Activated CD4-positive, alpha-beta T cell treated with anti-CD3 and anti-CD28 coated beads for 36 hours (primary cell): Measurements from ENCODE around the gene BATF3. TPM values are rescaled to one million over a fixed set of nuclear protein-coding genes. Genes with fewer than 3 reads are reported as not detected.

Source experiments
- ATAC-seq: fragments of 200-7000 bp; cut with Tn5 transposase; one replicate; pipeline ENCODE4 v1.10.0; 2021; ENCODE audit warnings: mild to moderate bottlenecking, moderate library complexity
- CTCF ChIA-PET: fragments of 350-600 bp; sonication (Branson Sonifier 250); formaldehyde crosslinking; loops from one replicate; lab custom pipeline; 2021; ENCODE audit warnings: antibody characterized with exemption; lab: Charles Lee
- POLR2A ChIA-PET: fragments of 350-600 bp; sonication (Branson Sonifier 250); formaldehyde crosslinking; loops from one replicate; lab custom pipeline; 2021; ENCODE audit warnings: antibody characterized with exemption, inconsistent platforms; lab: Charles Lee
- DNase-seq: peaks from one replicate; pipeline ENCODE4 v3.0.0-alpha.2; 2020
- H3K27ac Mint-ChIP-seq: one replicate; pipeline ENCODE4 v1.8.0; 2021; ENCODE audit warnings: mixed read lengths
- H3K27me3 Mint-ChIP-seq: one replicate; pipeline ENCODE4 v1.8.0; 2021; ENCODE audit warnings: mixed read lengths
- H3K36me3 Mint-ChIP-seq: one replicate; pipeline ENCODE4 v1.8.0; 2021; ENCODE audit warnings: low read depth, mixed read lengths
- H3K4me1 Mint-ChIP-seq: one replicate; pipeline ENCODE4 v1.8.0; 2021; ENCODE audit warnings: mixed read lengths
- H3K4me3 Mint-ChIP-seq: one replicate; pipeline ENCODE4 v1.8.0; 2021; ENCODE audit warnings: mild to moderate bottlenecking, moderate library complexity, mixed read lengths
- H3K9me3 Mint-ChIP-seq: one replicate; pipeline ENCODE4 v1.8.0; 2021; ENCODE audit warnings: low read depth, mixed read lengths
- intact Hi-C, 2 experiments: fragments of 100-400 bp; cut with DNase I in 1 of 2; cut with micrococcal nuclease in 1 of 2; formaldehyde crosslinking; loops; one replicate each; pipeline versions ENCODE4 v1.14.2 to v1.15.1; 2022 to 2024; cut with DNase I, micrococcal nuclease
- total RNA-seq, 2 experiments: library from RNA; stranded (reverse); gene quantifications; one replicate each; pipeline ENCODE4 v1.2.3, GENCODE V29; 2021

BATF3 gene
- total RNA-seq, 2 experiments from 2014 or later = 129 to 149 TPM

DNA sequence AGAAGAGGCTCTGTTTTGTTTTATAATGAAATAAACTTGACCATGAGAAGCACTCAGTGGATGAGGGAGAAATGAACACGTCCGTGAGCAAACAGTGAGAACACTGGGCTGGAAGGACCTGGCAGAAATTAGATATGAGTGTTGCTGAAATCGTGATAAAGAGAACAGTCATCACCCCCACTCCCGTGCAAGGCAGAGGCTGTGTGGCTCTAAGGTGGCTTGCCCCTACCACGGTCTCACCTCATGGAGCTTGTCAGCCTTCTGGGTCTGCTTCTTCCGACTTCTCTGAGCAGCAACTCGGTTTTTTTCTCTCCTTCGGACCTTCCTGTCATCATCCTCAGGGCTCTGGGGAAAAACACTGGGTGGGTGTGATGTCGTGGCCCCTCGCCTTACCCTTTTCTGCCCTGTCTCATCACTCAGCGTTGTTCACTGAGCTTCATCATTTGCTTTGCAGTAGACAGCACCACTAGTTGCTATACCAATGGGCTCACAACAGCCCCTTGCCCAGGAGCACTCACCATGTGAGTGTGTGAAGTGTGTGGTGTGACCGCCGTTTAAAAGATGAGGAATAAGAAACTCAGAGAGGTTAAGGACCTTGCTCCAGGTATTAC, 2.8 kb downstream of the BATF3 start:
- peak overlapping the region; percentile 87 for H3K27ac Mint-ChIP-seq
- H3K9me3 Mint-ChIP-seq = no peaks in the 10 kb centered on the region
- ATAC-seq (no peak), DNase-seq (no peak)
- intact Hi-C loops = loop anchor here in 1 of 2 experiments (10.0 kb wide), 1 partner anchor 298 kb away; no protein-coding TSS in a partner anchor
- H3K27me3 Mint-ChIP-seq = peaks cover 5% of the 10 kb centered on the region
- ChIA-PET CTCF (interaction anchor here (0.9 to 3.0 kb wide), 7 partner anchors 17 to 240 kb away, joined by 3 to 11 read pairs (median 6); no protein-coding TSS in a partner anchor), POLR2A (interaction anchor here (0.5 to 0.7 kb wide), 4 partner anchors 19 to 761 kb away, joined by 3 to 4 read pairs (median 3); no protein-coding TSS in a partner anchor)
- peak overlapping the region; percentile 77 for H3K4me3 Mint-ChIP-seq
- peaks cover 51% of the 10 kb centered on the region for H3K36me3 Mint-ChIP-seq
- H3K4me1 Mint-ChIP-seq = peaks cover 45% of the 10 kb centered on the region

DNA sequence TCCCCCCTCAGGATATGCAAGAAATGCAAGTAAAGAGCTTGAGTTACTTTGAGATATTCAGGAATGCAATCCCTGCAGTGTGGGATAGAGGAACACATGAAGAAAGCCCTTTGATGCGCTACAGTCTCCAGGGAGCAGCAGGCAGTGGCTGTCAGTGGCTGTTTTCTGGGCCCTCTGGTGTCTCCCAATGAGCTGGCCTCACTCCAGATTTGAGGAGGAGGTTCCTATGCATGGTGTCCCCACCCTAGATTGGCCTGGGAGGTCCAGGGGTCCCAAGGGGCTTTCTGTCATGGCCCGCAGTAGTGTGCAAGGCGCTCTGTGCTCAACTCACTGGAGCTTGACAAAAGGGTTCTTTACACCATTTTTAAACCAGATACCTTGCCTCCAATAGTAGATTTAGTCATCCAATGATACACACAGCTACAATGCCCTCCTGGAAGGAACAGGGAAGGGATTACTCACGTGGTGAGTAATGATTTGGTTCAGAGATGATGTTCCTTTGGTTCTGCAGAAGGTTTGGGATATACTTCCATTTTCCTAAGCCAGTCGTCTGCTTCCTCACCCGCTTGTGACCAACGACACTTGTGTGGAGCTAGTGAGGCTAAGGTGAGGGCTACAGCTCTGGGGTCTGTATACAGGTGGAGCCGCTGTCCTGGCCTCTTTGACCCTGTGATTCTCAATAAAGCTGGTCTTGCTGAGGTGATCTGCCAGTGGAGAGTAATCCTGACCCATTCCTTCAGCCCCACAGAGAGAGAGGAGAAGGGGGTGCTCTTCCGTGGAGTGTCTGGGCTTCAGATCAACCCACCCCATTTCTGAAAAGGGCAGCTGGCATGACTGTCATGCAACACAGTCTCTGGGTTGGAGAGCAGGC, 6.6 kb downstream of the BATF3 start:
- peaks cover 36% of the 10 kb centered on the region for H3K4me1 Mint-ChIP-seq
- H3K4me3 Mint-ChIP-seq = no peak overlapping the region
- H3K27ac Mint-ChIP-seq = peak overlapping the region; percentile 10
- peaks cover 58% of the 10 kb centered on the region for H3K36me3 Mint-ChIP-seq
- intact Hi-C loops = loop anchor here in 1 of 2 experiments (10.0 kb wide), 1 partner anchor 302 kb away; no protein-coding TSS in a partner anchor
- ChIA-PET CTCF (interaction anchor here (0.7 to 1.8 kb wide), 7 partner anchors 9 to 236 kb away, joined by 3 to 4 read pairs (median 4); no protein-coding TSS in a partner anchor), POLR2A (interaction anchor here (0.6 to 0.8 kb wide), 3 partner anchors 14 to 76 kb away, joined by 3 to 5 read pairs (median 3); no protein-coding TSS in a partner anchor)
- ATAC-seq = no peak
- no peaks in the 10 kb centered on the region for H3K9me3 Mint-ChIP-seq
- H3K27me3 Mint-ChIP-seq = no peaks in the 10 kb centered on the region
- DNase-seq = no peak

DNA sequence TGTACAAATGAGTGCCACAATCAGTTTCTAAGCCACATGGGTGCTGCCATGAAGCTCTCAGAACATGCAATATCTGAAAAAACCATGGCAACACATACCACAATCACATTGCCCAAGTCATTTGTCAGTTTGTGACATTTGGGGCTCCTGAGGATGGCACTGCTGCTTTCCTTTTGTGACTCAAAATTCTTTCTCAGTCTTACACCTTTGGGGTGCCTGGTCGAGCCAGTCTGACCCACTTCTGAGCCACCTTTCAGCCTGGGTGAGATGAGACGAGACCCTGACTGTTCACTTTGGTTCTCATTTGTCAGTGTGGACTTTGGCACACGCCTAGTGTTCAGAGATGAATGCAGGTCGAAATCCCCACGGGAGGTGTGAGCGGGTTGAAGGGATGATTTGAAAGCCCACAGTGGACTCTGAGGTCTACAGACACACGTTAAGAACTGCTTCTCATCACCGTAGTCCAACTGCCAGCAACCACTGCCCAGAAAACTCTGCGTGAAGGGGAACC, 8.0 kb downstream of the BATF3 start:
- Mint-ChIP-seq H3K27me3 (no peaks in the 10 kb centered on the region), H3K36me3 (peaks cover 56% of the 10 kb centered on the region), H3K4me1 (peaks cover 24% of the 10 kb centered on the region), H3K4me3 (no peak overlapping the region), H3K27ac (peak overlapping the region; percentile 60), H3K9me3 (no peaks in the 10 kb centered on the region)
- DNase-seq (peak; percentile 68), ATAC-seq (peak; percentile 87)
- CTCF ChIA-PET = interaction anchor here (0.9 to 1.8 kb wide), 2 partner anchors 23 to 26 kb away, joined by 3 to 4 read pairs; no protein-coding TSS in a partner anchor
- intact Hi-C loops = loop anchor here (1.0 to 10.0 kb wide), 3 partner anchors 8 to 303 kb away; no protein-coding TSS in a partner anchor
- POLR2A ChIA-PET = interaction anchor here (0.9 kb wide), 1 partner anchor 13 kb away, joined by 4 read pairs; no protein-coding TSS in a partner anchor

DNA sequence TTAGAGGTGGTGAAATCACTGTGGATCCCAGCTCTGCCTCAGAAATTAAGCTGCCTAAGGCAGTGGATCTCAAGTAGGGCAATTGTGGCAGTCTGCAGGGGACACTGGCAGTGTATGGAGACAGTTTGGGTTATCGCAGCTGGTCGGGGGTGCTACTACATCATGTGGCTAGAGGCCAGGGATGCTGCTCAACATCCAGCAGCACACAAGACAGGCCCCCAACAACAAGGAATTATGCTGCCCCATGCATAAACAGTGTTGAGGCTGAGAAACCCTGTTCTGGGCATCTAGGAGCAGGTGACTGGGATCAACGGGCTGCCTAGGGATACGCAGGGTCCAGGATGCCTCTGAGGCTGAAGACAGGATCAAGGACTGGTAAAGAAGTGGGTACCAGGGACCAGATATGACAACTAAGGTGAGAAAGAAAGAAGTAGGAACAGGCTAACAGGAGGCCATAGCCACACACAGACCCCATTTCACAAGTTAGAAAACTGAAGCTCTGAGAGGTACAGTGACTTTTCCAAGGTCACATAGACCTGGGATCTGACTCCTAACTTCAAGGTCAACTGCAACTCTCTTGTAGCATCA, 8.7 kb downstream of the BATF3 start:
- intact Hi-C loops = loop anchor here (1.0 to 10.0 kb wide), 3 partner anchors 8 to 304 kb away; no protein-coding TSS in a partner anchor
- ChIA-PET POLR2A (interaction anchor here (0.9 kb wide), 1 partner anchor 12 kb away, joined by 4 read pairs; no protein-coding TSS in a partner anchor), CTCF (interaction anchor here (0.5 to 0.9 kb wide), 2 partner anchors 26 to 272 kb away, joined by 3 read pairs; no protein-coding TSS in a partner anchor)
- Mint-ChIP-seq H3K4me1 (peaks cover 18% of the 10 kb centered on the region), H3K27ac (no peak overlapping the region), H3K9me3 (no peaks in the 10 kb centered on the region), H3K4me3 (no peak overlapping the region), H3K27me3 (no peaks in the 10 kb centered on the region), H3K36me3 (peaks cover 54% of the 10 kb centered on the region)
- ATAC-seq (no peak), DNase-seq (no peak)

DNA sequence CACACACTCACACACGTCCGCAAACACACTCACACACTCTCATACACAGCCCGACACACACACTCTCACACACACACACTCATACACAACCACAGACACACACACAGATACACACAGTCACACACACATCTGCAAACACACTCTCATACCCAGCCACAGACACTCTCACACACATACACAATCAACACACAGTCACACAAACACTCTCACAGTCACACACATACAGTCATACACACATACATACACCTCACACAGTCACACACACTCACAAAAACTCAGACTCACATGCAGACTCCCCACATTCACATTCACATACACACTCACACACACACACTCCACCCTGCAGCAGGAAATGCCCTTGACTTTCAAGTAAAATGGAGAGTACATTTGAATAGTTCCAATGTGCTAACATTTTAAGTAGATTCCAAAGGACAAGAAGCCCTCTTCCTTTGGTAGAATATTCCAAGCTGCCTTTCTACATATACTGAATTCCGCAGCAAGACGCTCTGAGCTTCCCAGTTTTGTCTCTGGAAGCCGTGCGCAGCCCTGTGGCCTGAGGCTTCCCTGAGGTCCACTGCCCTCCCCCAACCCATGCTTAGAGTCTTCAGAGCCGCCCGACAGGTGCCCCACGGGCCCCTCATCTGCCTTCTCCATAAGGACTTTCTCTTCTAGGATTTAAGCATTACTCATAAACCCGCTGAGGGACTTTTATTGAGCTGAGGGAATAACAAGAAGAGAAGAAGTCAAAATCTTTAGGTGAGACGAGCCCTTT, 9.7 kb downstream of the BATF3 start:
- Mint-ChIP-seq H3K4me1 (peaks cover 18% of the 10 kb centered on the region), H3K36me3 (peaks cover 54% of the 10 kb centered on the region), H3K4me3 (no peak overlapping the region), H3K9me3 (no peaks in the 10 kb centered on the region), H3K27ac (no peak overlapping the region), H3K27me3 (no peaks in the 10 kb centered on the region)
- DNase-seq (no peak), ATAC-seq (no peak)
- CTCF ChIA-PET = no interaction called here
- POLR2A ChIA-PET = interaction anchor here (0.5 kb wide), 1 partner anchor 75 kb away, joined by 4 read pairs; no protein-coding TSS in a partner anchor
- intact Hi-C loops = loop anchor here in 1 of 2 experiments (10.0 kb wide), 1 partner anchor 305 kb away; no protein-coding TSS in a partner anchor

DNA sequence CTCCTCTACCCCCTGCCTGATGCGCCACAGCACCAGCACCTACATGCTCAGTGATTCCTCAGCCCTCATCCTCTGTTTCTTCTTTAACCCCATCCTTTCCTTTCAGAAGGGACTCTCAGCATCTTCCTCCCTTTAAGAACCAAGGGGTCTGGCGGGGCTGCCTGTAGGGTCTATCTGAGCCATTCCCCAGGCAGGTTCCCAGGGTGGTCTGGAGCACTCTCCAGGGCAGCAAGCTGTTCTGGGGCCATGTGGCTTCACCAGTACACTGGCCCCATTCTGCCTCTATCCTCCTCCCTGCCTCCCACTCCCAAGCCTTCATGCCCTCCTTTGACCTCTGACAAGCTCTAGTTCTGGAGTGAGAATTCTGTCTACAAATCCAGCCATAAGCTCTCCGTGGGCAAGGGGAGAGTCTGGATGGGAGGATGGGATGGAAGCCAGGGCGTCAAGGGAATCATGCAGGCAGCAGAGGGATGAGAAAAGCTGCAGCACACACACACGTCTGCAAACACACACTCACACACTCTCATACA, 10.4 kb downstream of the BATF3 start:
- Mint-ChIP-seq H3K4me3 (no peak overlapping the region), H3K4me1 (peaks cover 18% of the 10 kb centered on the region), H3K27ac (no peak overlapping the region), H3K27me3 (no peaks in the 10 kb centered on the region), H3K9me3 (no peaks in the 10 kb centered on the region), H3K36me3 (peaks cover 50% of the 10 kb centered on the region)
- no peak for ATAC-seq
- ChIA-PET CTCF (interaction anchor here (1.1 to 1.3 kb wide), 2 partner anchors 14 to 72 kb away, joined by 3 read pairs; no protein-coding TSS in a partner anchor), POLR2A (interaction anchor here (1.0 kb wide), 1 partner anchor 81 kb away, joined by 4 read pairs; the partner anchor contains the start of gene ATF3)
- DNase-seq = no peak
- intact Hi-C loops = no loop called here

DNA sequence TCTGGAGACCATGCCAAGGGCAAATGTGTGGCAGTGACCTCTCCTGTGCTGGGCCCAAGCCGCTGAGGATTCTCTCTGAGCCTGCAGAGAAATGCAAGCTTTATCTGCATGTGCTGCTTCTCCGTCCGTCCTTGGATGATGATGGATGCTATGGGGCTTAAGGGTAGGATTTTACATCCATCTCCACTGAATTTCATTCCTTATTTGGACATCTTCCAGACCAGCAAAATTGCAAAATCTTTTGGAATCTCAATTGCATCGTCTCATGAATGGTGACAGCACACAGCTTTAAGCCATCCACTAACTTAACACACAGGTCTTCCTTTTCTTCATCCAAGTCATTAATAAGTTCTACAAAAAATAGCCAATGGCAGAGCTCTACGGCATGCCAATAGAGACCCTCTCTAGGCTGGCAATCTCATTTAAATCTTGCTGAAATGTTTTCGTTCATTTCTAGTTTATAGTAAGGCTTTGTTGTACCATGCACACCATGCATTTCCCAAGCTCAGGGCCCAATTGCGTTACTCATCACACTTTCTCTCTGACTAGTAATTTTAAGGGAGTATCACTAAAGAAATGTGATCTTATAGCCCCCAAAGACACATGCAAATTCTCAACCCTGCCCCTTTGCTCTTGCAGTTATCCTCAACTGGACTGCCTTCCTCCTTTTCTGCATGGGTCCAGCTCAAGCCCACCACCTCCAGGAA, 11.1 kb downstream of the BATF3 start:
- intact Hi-C loops = no loop called here
- DNase-seq (no peak), ATAC-seq (no peak)
- Mint-ChIP-seq H3K9me3 (no peaks in the 10 kb centered on the region), H3K36me3 (peaks cover 43% of the 10 kb centered on the region), H3K27ac (no peak overlapping the region), H3K27me3 (no peaks in the 10 kb centered on the region), H3K4me3 (no peak overlapping the region), H3K4me1 (peaks cover 25% of the 10 kb centered on the region)
- CTCF ChIA-PET = interaction anchor here (1.1 to 1.3 kb wide), 2 partner anchors 13 to 73 kb away, joined by 3 read pairs; no protein-coding TSS in a partner anchor
- POLR2A ChIA-PET = interaction anchor here (1.0 kb wide), 1 partner anchor 80 kb away, joined by 4 read pairs; the partner anchor contains the start of gene ATF3

DNA sequence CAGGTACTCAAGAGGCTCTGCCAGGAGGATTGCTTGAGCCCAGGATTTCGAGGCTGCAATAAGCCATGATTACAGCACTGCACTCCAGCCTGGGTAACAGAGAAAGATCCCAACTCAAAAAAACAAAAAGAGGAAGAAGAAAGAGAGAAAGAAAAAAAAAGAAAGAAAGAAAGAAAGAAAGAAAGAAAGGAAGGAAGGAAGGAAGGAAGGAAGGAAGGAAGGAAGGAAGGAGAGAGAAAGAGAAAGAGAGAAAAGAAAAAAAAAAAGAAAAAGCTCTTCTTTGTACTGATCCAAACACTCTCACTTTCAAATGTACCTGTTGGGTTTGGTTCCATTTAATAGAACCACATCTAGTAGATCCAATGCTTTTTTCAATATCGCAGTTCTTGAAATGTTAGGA, 11.8 kb downstream of the BATF3 start:
- POLR2A ChIA-PET = no interaction called here

DNA sequence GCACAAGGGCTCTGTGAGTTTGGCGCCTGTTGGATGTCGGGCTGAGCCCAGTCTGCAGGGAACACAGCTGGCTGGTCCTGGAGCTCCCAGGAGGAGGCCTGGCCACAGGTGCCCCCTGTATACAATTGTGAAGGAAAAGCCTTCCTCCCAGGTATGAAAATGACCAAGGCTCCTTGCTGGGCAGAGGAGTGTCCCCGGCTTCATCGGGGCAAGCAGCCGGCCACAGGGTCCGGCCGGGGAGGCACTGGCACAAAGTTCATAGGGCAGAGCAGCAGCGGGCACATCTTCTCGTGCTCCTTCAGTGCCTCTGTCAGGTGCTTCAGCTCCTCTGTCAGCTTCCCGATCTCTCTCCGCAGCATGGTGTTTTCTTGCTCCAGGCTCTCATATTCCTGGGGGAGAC, 13.0 kb downstream of the BATF3 start:
- POLR2A ChIA-PET = no interaction called here
- no peaks in the 10 kb centered on the region for H3K9me3 Mint-ChIP-seq
- no peaks in the 10 kb centered on the region for H3K27me3 Mint-ChIP-seq
- peaks cover 31% of the 10 kb centered on the region for H3K36me3 Mint-ChIP-seq
- DNase-seq (no peak), ATAC-seq (no peak)
- H3K27ac Mint-ChIP-seq = no peak overlapping the region
- CTCF ChIA-PET = interaction anchor here (0.8 kb wide), 1 partner anchor 96 kb away, joined by 3 read pairs; no protein-coding TSS in a partner anchor
- H3K4me1 Mint-ChIP-seq = peaks cover 32% of the 10 kb centered on the region
- H3K4me3 Mint-ChIP-seq = no peak overlapping the region
- intact Hi-C loops = no loop called here

More for the DNA sequence above, 11.8 kb downstream of the BATF3 start:
- no peaks in the 10 kb centered on the region for H3K9me3 Mint-ChIP-seq
- H3K4me3 Mint-ChIP-seq = no peak overlapping the region
- CTCF ChIA-PET = interaction anchor here (1.3 kb wide), 1 partner anchor 74 kb away, joined by 3 read pairs; no protein-coding TSS in a partner anchor
- intact Hi-C loops = no loop called here
- H3K36me3 Mint-ChIP-seq = peaks cover 40% of the 10 kb centered on the region
- H3K27me3 Mint-ChIP-seq = no peaks in the 10 kb centered on the region
- H3K4me1 Mint-ChIP-seq = peaks cover 28% of the 10 kb centered on the region
- no peak for DNase-seq
- no peak for ATAC-seq
- H3K27ac Mint-ChIP-seq = no peak overlapping the region
